IMR-90 (cell line): ENCODE measurements around the gene ADPRHL1. TPM values are rescaled to one million over a fixed set of nuclear protein-coding genes. Genes with fewer than 3 reads are reported as not detected.

ENCODE experiments used
- ATAC-seq: fragments of 200-7000 bp; cut with Tn5 transposase; 2 replicates; pipeline ENCODE4 v1.9.1; 2020; ENCODE audit warnings: low read depth, mild to moderate bottlenecking, moderate library complexity
- BruUV-seq: library from RNA; stranded (reverse); fragments of 400-500 nt; replicated peaks from 2 replicates; lab custom pipeline; 2021; lab: Mats Ljungman, UMichigan
- CTCF ChIA-PET: fragments of 300-600 bp; formaldehyde crosslinking; extraction: SDS; loops from one replicate; lab custom pipeline; 2021; ENCODE audit warnings: antibody characterized with exemption; lab: Yijun Ruan, JAX
- POLR2A ChIA-PET: fragments of 300-600 bp; sonication (Branson Sonifier 250); formaldehyde crosslinking; loops from one replicate; lab custom pipeline; 2022; ENCODE audit warnings: antibody characterized with exemption; ENCODE audit not compliant: unreplicated experiment; lab: Charles Lee
- DNase-seq: peaks from one replicate; pipeline ENCODE4 v3.0.0; 2013
- H2AFZ ChIP-seq: replicated peaks from 2 replicates; pipeline ENCODE3; 2013; ENCODE audit warnings: low read length, mild to moderate bottlenecking; ENCODE audit not compliant: poor library complexity
- H2AK5ac ChIP-seq: 2 replicates; pipeline ENCODE4 v1.6.1; 2013; ENCODE audit warnings: low read depth, low read length, inconsistent platforms
- H2AK9ac ChIP-seq: replicated peaks from 2 replicates; pipeline ENCODE3; 2013; ENCODE audit warnings: mild to moderate bottlenecking, low read depth, low read length, moderate library complexity; ENCODE audit not compliant: poor library complexity
- H2BK120ac ChIP-seq: 2 replicates; pipeline ENCODE4 v1.6.1; 2013; ENCODE audit warnings: low read depth, low read length, inconsistent platforms
- H2BK15ac ChIP-seq: 3 replicates; pipeline ENCODE4 v1.6.1; 2013; ENCODE audit warnings: low read depth, low read length, inconsistent platforms
- H2BK20ac ChIP-seq: 2 replicates; pipeline ENCODE4 v1.6.1; 2013; ENCODE audit warnings: low read depth, mild to moderate bottlenecking, inconsistent platforms, low read length, moderate library complexity
- H2BK5ac ChIP-seq: 2 replicates; pipeline ENCODE4 v1.6.1; 2013; ENCODE audit warnings: mild to moderate bottlenecking, low read depth, low read length, inconsistent platforms; ENCODE audit not compliant: poor library complexity, severe bottlenecking
- H3K14ac ChIP-seq: replicated peaks from 2 replicates; pipeline ENCODE4 v1.6.1; 2013; ENCODE audit warnings: low read depth, low read length, inconsistent platforms
- H3K18ac ChIP-seq: 2 replicates; pipeline ENCODE4 v1.6.1; 2013; ENCODE audit warnings: low read depth, low read length, control low read depth
- H3K23ac ChIP-seq: 2 replicates; pipeline ENCODE4 v1.6.1; 2013; ENCODE audit warnings: low read depth, low read length, inconsistent platforms
- H3K27ac ChIP-seq: 2 replicates; pipeline ENCODE4 v1.5.1; 2013; ENCODE audit warnings: mild to moderate bottlenecking, control low read depth, low read length; ENCODE audit not compliant: insufficient read depth
- H3K27me3 ChIP-seq: 2 replicates; pipeline ENCODE4 v1.6.1; 2013; ENCODE audit warnings: low read length; ENCODE audit not compliant: control insufficient read depth, insufficient read depth
- H3K36me3 ChIP-seq: 2 replicates; pipeline ENCODE4 v1.6.1; 2013; ENCODE audit warnings: low read length, mixed read lengths; ENCODE audit not compliant: control insufficient read depth, insufficient read depth
- H3K4ac ChIP-seq: 2 replicates; pipeline ENCODE4 v1.6.1; 2013; ENCODE audit warnings: low read depth, low read length, inconsistent platforms
- H3K4me1 ChIP-seq: 2 replicates; pipeline ENCODE4 v1.6.1; 2013; ENCODE audit warnings: low read length, mixed read lengths; ENCODE audit not compliant: control insufficient read depth, insufficient read depth
- H3K4me2 ChIP-seq: 2 replicates; pipeline ENCODE4 v1.6.1; 2013; ENCODE audit warnings: low read depth, mild to moderate bottlenecking, control low read depth, low read length, moderate library complexity
- H3K4me3 ChIP-seq: 2 replicates; pipeline ENCODE4 v1.5.1; 2013; ENCODE audit warnings: low read depth, mild to moderate bottlenecking, control low read depth, low read length, moderate library complexity; ENCODE audit not compliant: insufficient read depth
- H3K56ac ChIP-seq: 2 replicates; pipeline ENCODE4 v1.6.1; 2013; ENCODE audit warnings: low read length, inconsistent platforms; ENCODE audit not compliant: insufficient read depth; ENCODE audit errors: extremely low read depth
- H3K79me1 ChIP-seq, 2 experiments: 2 replicates each; pipeline ENCODE4 v1.6.1; 2013; ENCODE audit warnings: low read length in 2 of 2, inconsistent platforms in 1 of 2, low read depth in 1 of 2
- H3K9ac ChIP-seq: 2 replicates; pipeline ENCODE4 v1.6.1; 2013; ENCODE audit warnings: low read depth, low read length, control low read depth
- H3K9me1 ChIP-seq: 2 replicates; pipeline ENCODE4 v1.6.1; 2013; ENCODE audit warnings: low read length, inconsistent platforms; ENCODE audit not compliant: insufficient read depth
- H3K9me3 ChIP-seq: 2 replicates; pipeline ENCODE4 v1.6.1; 2013; ENCODE audit warnings: low read length; ENCODE audit not compliant: control insufficient read depth, insufficient read depth
- H4K20me1 ChIP-seq: 2 replicates; pipeline ENCODE4 v1.6.1; 2013; ENCODE audit warnings: low read length, inconsistent platforms; ENCODE audit not compliant: insufficient read depth
- H4K5ac ChIP-seq: 2 replicates; pipeline ENCODE4 v1.6.1; 2013; ENCODE audit warnings: mild to moderate bottlenecking, low read depth, low read length, control low read depth
- H4K8ac ChIP-seq, 2 experiments: 2 replicates each; pipeline ENCODE4 v1.6.1; 2013; ENCODE audit warnings: low read depth in 2 of 2, low read length in 2 of 2, control low read depth in 1 of 2, inconsistent platforms in 1 of 2
- H4K91ac ChIP-seq: 2 replicates; pipeline ENCODE4 v1.6.1; 2013; ENCODE audit warnings: low read depth, low read length, inconsistent platforms; ENCODE audit not compliant: insufficient read depth
- CEBPB ChIP-seq: IDR thresholded peaks from 2 replicates; pipeline ENCODE4 v1.6.1; 2012; ENCODE audit warnings: low read depth, low read length, improper control_type of control experiment
- CHD1 ChIP-seq: IDR thresholded peaks from 2 replicates; pipeline ENCODE4 v1.6.1; 2012; ENCODE audit warnings: low read depth, low read length, improper control_type of control experiment
- CTCF ChIP-seq: conservative IDR thresholded peaks from 2 replicates; pipeline ENCODE4 v1.5.1; 2012; ENCODE audit warnings: mild to moderate bottlenecking, low read depth, low read length, improper control_type of control experiment
- FOS ChIP-seq: fragments of 150-350 bp; IDR thresholded peaks from 2 replicates; pipeline ENCODE4 v1.6.1; 2016; ENCODE audit warnings: low read depth, low read length
- NFE2L2 ChIP-seq: fragments of 150-350 bp; IDR thresholded peaks from 2 replicates; pipeline ENCODE4 v1.6.1; 2016; ENCODE audit warnings: low read depth, mild to moderate bottlenecking, low read length
- POLR2A ChIP-seq: IDR thresholded peaks from 2 replicates; pipeline ENCODE4 v1.6.1; 2012; ENCODE audit warnings: mild to moderate bottlenecking, low read depth, low read length
- RFX5 ChIP-seq: IDR thresholded peaks from 2 replicates; pipeline ENCODE4 v1.8.0; 2012; ENCODE audit warnings: low read depth, mild to moderate bottlenecking, low read length, moderate library complexity
- WGBS, 2 experiments: methylation state at CpG; one replicate each; pipeline versions ENCODE4 v1.1.5 to v1.1.7; 2013; ENCODE audit warnings: missing lambda C conversion rate in 2 of 2; ENCODE audit not compliant: insufficient read length in 1 of 2; ENCODE audit errors: extremely low coverage in 2 of 2; 5-methylcytosine and 5-hydroxymethylcytosine counted together
- dilution Hi-C: fragments of 300-500 bp; cut with HindIII; formaldehyde crosslinking; loops from one replicate; pipeline ENCODE4 v1.14.3; 2018; ENCODE audit warnings: low sequenced_read_pairs; ENCODE audit not compliant: unreplicated experiment
- in situ Hi-C: fragments of 300-500 bp; cut with MboI; formaldehyde crosslinking; loops from 3 replicates; pipeline ENCODE4 v1.14.3; 2019; ENCODE audit warnings: low sequenced_read_pairs, inconsistent platforms, mixed read lengths
- intact Hi-C: fragments of 100-400 bp; cut with micrococcal nuclease; formaldehyde crosslinking; loops from 2 replicates; pipeline ENCODE4 v1.10.0; 2022
- polyA plus RNA-seq, 3 experiments: library from polyadenylated mRNA; depleted of rRNA; stranded (reverse); fragments of >200 nt; gene quantifications; 2 replicates each; pipeline ENCODE4 v1.2.3, GENCODE V29; 2012; ENCODE audit warnings: low replicate concordance in 1 of 3
- total RNA-seq: library from RNA; depleted of rRNA; stranded (reverse); fragments of >200 nt; gene quantifications from 2 replicates; pipeline ENCODE4 v1.2.3, GENCODE V29; 2012

The ADPRHL1 gene
- total and polyA plus RNA-seq, 2 of the 4 experiments (the other 2 are of a cell fraction), result 0.36 to 0.67 TPM

- no peaks in the 10 kb centered on the region for H4K20me1 ChIP-seq
- no peak overlapping the region for H2AK5ac ChIP-seq
- no peak overlapping the region for H2BK5ac ChIP-seq
- 83% methylated on average over 18 of the region's 28 CpGs; no CpG with 5 or more reads in 1 of the 2 experiments for WGBS, 2 experiments
- peaks cover 11% of the 10 kb centered on the region for H3K4me1 ChIP-seq
- no peak overlapping the region for H3K14ac ChIP-seq
- no peaks in the 10 kb centered on the region for H3K9me3 ChIP-seq
- no peaks in the 10 kb centered on the region for H3K79me1 ChIP-seq
- no peak overlapping the region for H3K27ac ChIP-seq
- no peak for DNase-seq
- ChIA-PET POLR2A (no interaction called here), CTCF (no interaction called here)
- H3K23ac ChIP-seq, result no peak overlapping the region; the same call in 1 of the 2 replicates
- no peaks in the 10 kb centered on the region for H3K36me3 ChIP-seq
- H3K9ac ChIP-seq, result no peak overlapping the region
- in situ Hi-C loops, result no loop called here
- H2AFZ ChIP-seq, result no peak overlapping the region
- no peak overlapping the region for H4K91ac ChIP-seq
- H3K56ac ChIP-seq, result no peak overlapping the region
- H4K8ac ChIP-seq, result no peak overlapping the region
- TF ChIP-seq NFE2L2 (no peak), POLR2A (no peak), CEBPB (no peak), FOS (no peak), RFX5 (no peak), CTCF (no peak), CHD1 (no peak)
- dilution Hi-C loops, result no loop called here
- H3K9me1 ChIP-seq, result no peaks in the 10 kb centered on the region
- H2BK120ac ChIP-seq, result no peak overlapping the region
- peaks cover 3% of the 10 kb centered on the region; the same call in 1 of the 2 replicates for H3K27me3 ChIP-seq
- H3K4me3 ChIP-seq, result no peak overlapping the region
- H2BK20ac ChIP-seq, result no peak overlapping the region
- no peak for ATAC-seq
- no peak overlapping the region for H4K5ac ChIP-seq
- intact Hi-C loops, result no loop called here
- H3K4ac ChIP-seq, result no peak overlapping the region
- no peak overlapping the region for H3K4me2 ChIP-seq
- no peak overlapping the region for H2BK15ac ChIP-seq
- no peak overlapping the region for H3K18ac ChIP-seq
- H2AK9ac ChIP-seq, result no peak overlapping the region
- BruUV-seq, result no TSS peak
Observed at GRCh38 chr13:113417008-113417751, 36.1 kb downstream of the ADPRHL1 start.
